Hematopoietic multipotent progenitor cell treated with erythropoietin and hydrocortisone succinate and interleukin-3 and kit ligand, for 6 days (in vitro differentiated cells): Measurements from ENCODE around the gene SNX5.

Experiments
- DNase-seq: peaks from one replicate; pipeline ENCODE4 v3.0.0-alpha.2; 2015

SNX5 gene

GRCh38 chr20:17910828-17911294, 57.7 kb downstream of the SNX5 start:
- no peak for DNase-seq

DNA sequence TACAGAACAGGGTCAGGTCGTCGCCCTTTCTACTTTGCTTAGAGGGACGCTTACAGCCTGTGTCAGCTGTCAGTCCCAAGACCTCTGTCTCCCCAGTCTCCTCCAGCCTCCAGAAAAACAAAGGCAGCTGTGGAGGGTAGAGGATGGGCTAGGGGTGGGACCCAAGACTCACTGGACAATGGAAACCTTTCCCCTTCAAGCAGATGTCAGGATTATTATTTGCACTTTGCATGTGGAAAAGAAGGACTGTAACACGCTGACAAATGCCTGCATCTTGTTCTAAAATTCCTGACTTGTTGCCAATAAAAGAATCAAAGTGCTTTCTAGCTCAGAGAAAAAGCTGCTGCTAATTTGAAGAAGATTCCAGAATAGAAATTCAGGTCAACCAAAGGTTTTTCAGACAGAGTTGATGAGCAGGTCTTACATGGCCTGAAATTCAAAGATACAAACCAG, 58.7 kb downstream of the SNX5 start:
- no peak for DNase-seq

- DNase-seq, result no peak
Measured at GRCh38 chr20:17905544-17905943, 63.0 kb downstream of the SNX5 start.

- DNase-seq, result no peak
Measured at GRCh38 chr20:17904027-17904426, 64.6 kb downstream of the SNX5 start.

DNA sequence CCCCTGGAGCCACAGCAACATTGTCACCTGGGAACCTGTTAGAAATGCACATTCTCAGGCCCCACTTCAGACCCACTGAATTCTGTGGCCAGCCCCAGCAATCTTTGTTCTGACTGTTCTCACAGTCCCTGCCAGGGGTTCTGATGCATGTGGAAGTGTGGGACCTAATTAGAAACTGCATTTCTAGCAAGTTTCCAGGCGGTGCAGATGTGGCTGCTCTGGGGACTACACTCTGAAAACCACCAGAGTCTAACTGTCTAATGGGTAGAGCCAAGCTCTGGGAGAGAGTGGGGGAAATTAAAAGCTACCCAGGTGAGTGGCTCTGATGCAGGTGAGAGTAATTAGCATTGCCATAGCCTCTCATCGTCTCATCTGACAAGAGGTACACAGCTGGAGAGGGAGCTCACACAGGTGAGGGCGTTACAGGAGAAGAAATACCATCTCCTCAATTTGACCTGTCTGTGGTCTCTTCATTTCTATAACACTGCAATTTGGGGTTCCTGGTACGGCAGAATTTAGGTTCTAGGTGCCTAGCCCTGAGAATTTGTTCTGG, 66.0 kb downstream of the SNX5 start:
- DNase-seq, result no peak

DNA sequence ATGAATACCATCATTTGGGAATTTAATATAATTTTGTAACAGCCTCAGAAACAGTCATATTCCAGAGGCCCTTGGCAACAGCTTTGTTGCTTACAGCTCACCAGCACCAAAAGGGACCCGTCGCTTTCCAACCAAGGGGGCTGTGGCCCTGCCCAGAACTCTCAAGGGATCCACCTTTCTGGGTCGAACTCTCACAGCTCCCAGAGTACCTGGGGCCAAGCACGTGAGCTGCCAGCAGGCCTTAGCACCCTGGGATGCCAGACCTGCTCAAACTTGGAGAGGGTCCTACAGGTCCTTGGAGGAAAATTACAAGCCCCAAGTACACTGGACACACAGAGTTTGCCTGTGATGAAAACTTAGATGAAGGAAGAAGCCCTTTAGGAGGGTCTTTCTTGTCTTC, 66.6 kb downstream of the SNX5 start:
- DNase-seq, result no peak

GRCh38 chr20:17898548-17898994, 70.0 kb downstream of the SNX5 start:
- peak; percentile 85 for DNase-seq

- DNase-seq, result no peak
Measured at GRCh38 chr20:17897566-17898307, 70.9 kb downstream of the SNX5 start.

GRCh38 chr20:17896771-17897369, 71.7 kb downstream of the SNX5 start:
- DNase-seq, result no peak

DNA sequence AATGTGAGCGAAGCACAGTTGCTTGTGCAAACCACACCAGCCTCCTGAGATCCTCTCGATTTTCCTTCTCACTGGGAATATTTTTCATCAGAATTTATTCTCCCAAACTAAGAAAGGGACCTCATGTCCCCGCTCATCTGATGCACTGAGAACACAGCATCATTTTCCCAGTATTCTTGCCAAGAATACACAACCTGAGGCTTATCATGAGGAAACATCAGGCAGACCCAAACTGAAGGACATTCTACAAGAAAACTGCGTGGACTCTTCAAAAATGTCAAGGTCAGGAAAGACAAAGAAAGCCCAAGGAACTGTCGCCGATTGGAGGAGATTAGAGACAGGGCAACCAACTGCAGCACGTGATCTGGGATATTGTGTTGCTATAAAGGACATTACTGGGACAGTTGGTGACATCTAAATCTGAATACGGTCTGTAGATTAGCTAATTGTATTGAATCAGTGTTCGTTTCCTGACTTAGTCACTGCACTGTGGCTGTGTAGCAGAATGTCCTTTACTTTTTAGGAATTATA, 72.3 kb downstream of the SNX5 start:
- peak; percentile 26 for DNase-seq

- DNase-seq, result peak; percentile 49
Measured at GRCh38 chr20:17895641-17896171, 72.9 kb downstream of the SNX5 start.

GRCh38 chr20:17893445-17893844, 75.1 kb downstream of the SNX5 start:
- DNase-seq, result no peak

DNA sequence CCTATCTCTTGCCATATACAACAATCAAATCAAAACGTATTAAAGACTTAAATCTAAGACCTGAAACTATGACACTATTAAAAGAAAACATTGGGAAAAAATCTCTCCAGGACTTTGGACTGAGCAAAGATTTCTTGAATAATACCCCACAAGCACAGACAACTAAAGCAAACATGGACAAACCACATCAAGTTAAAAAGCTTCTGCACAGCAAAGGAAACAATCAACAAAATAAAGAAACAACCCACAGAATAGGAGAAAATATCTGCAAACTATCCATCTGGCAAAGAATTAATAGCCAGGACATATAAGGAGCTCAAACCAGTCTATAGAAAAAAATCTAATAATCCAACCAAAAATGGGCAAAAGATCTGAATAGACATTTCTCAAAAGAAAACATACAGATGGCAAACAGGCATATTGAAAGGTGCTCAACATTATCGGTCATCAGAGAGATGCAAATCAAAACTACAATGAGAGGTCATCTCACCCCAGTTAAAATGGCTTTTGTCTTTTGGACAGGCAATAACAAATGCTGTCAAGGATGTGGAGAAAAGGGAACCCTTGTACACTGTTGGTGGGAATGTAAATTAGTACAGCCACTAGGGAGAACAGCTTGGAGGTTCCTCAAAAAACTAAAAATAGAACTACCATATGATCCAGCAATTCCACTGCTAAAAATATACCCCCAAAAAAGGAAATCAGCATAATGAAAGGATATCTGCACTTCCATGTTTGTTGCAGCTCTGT, 76.2 kb downstream of the SNX5 start:
- no peak for DNase-seq
